ENCODE measurements around the gene MITD1. TPM values are rescaled to one million over a fixed set of nuclear protein-coding genes. Genes with fewer than 3 reads are reported as not detected.
"Not testable (repeated sequence)": the region's sequence is repeated elsewhere in the genome, so short reads cannot be mapped to it uniquely, and the experiment has no call there.

Gene MITD1
- total RNA-seq, 1 experiment from 2014 or later: 35.0 TPM

GRCh38 chr2:99140056-99140859 is 40.6 kb downstream of the MITD1 start:
- ChIA-PET POLR2A (ENCODE audit: unreplicated experiment) (interaction anchor here (0.5 to 1.8 kb wide), 2 partner anchors 15 to 370 kb away, joined by 3 to 6 read pairs; no protein-coding TSS in a partner anchor), CTCF (no interaction called here)
- H3K36me3 ChIP-seq (ENCODE audit: low read depth): peaks cover 3% of the 10 kb centered on the region; the same call in 1 of the 2 replicates
- H3K4me3 ChIP-seq: peak overlapping the region; percentile 86
- no peaks in the 10 kb centered on the region for H3K9me2 ChIP-seq (ENCODE audit: insufficient read depth)
- peaks cover 16% of the 10 kb centered on the region; the same call in 1 of the 2 replicates for H3K79me2 ChIP-seq (ENCODE audit: low read depth)
- no peaks in the 10 kb centered on the region for H4K20me1 ChIP-seq (ENCODE audit: insufficient read depth)
- peaks cover 12% of the 10 kb centered on the region; the same call in 1 of the 2 replicates for H3K9me3 ChIP-seq (ENCODE audit: insufficient read depth, low read depth)
- H3F3A ChIP-seq (ENCODE audit: insufficient read depth, low read depth): peaks cover 18% of the 10 kb centered on the region; the same call in 1 of the 2 replicates
- no peaks in the 10 kb centered on the region for H3K27me3 ChIP-seq (ENCODE audit: insufficient read depth, low read depth)
- intact Hi-C loops (cut with micrococcal nuclease; ENCODE audit: unreplicated experiment): loop anchor here (2.0 kb wide), 1 partner anchor 271 kb away; no protein-coding TSS in a partner anchor
- H3K4me1 ChIP-seq (replicated peaks; ENCODE audit: insufficient read depth): peaks cover 24% of the 10 kb centered on the region
- H3K27ac ChIP-seq: peak overlapping the region; percentile 64; the same call in 1 of the 2 replicates
- peak overlapping the region; percentile 94 for H2AFZ ChIP-seq
- TSS peak; percentile 36 for BruUV-seq (replicated peaks)
- DNase-seq: peak in 1 of 2 experiments; percentile 52
- no peak for TF ChIP-seq EZH2 (IDR thresholded peaks at IDR 0.05; ENCODE audit: low read depth)
- no peak for TF ChIP-seq CTCF (conservative IDR thresholded peaks at IDR 0.05)
- H3K4me2 ChIP-seq: peak overlapping the region; percentile 96

DNA sequence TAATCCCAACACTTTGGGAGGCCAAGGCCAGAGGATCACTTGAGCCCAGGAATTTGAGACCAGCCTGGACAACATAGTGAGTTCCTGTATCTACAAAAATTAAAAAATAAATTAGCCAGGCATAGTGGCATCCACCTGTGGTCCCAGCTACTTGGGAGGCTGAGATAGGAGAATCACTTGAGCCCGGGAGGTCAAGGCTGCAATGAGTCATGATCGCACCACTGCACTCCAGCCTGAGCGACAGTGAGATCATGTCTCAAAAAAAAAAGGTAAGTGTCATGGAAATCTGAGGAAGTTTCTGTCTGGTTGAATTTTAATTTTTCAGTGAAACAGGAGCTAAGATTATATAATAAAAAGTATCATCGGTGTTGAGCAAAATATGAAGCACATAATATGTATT is 41.9 kb downstream of the MITD1 start:
- Histone ChIP-seq H3K4me1 (replicated peaks; ENCODE audit: insufficient read depth) (peaks cover 24% of the 10 kb centered on the region), H3K9me3 (ENCODE audit: insufficient read depth, low read depth) (peaks cover 24% of the 10 kb centered on the region), H3K27ac (no peak overlapping the region), H3K4me2 (no peak overlapping the region), H3F3A (ENCODE audit: insufficient read depth, low read depth) (peaks cover 18% of the 10 kb centered on the region; the same call in 1 of the 2 replicates), H3K9me2 (ENCODE audit: insufficient read depth) (no peaks in the 10 kb centered on the region), H3K4me3 (no peak overlapping the region), H3K36me3 (ENCODE audit: low read depth) (peaks cover 3% of the 10 kb centered on the region; the same call in 1 of the 2 replicates), H2AFZ (no peak overlapping the region), H4K20me1 (ENCODE audit: insufficient read depth) (no peaks in the 10 kb centered on the region), H3K79me2 (ENCODE audit: low read depth) (peaks cover 16% of the 10 kb centered on the region; the same call in 1 of the 2 replicates), H3K27me3 (ENCODE audit: insufficient read depth, low read depth) (no peaks in the 10 kb centered on the region)
- BruUV-seq (replicated peaks): no TSS peak
- DNase-seq: no peak
- ChIA-PET CTCF (no interaction called here), POLR2A (ENCODE audit: unreplicated experiment) (no interaction called here)
- no peak for TF ChIP-seq EZH2 (IDR thresholded peaks at IDR 0.05; ENCODE audit: low read depth)
- TF ChIP-seq CTCF (conservative IDR thresholded peaks at IDR 0.05): no peak
- intact Hi-C loops (cut with micrococcal nuclease; ENCODE audit: unreplicated experiment): no loop called here

GRCh38 chr2:99135044-99135556 is 45.8 kb downstream of the MITD1 start:
- intact Hi-C loops (cut with micrococcal nuclease; ENCODE audit: unreplicated experiment); H3F3A ChIP-seq (ENCODE audit: insufficient read depth, low read depth); H4K20me1 ChIP-seq (ENCODE audit: insufficient read depth); H3K27me3 ChIP-seq (ENCODE audit: insufficient read depth, low read depth); H3K9me2 ChIP-seq (ENCODE audit: insufficient read depth); H3K4me2 ChIP-seq; H3K4me3 ChIP-seq; BruUV-seq (replicated peaks); H3K79me2 ChIP-seq (ENCODE audit: low read depth); H3K27ac ChIP-seq; DNase-seq; CTCF ChIA-PET; H3K36me3 ChIP-seq (ENCODE audit: low read depth); H2AFZ ChIP-seq; POLR2A ChIA-PET (ENCODE audit: unreplicated experiment): not testable (repeated sequence)
- Histone ChIP-seq H3K9me3 (ENCODE audit: insufficient read depth, low read depth) (peaks cover 56% of the 10 kb centered on the region), H3K4me1 (replicated peaks; ENCODE audit: insufficient read depth) (peaks cover 12% of the 10 kb centered on the region)

All from PC-9 (cell line).